GM11168 (cell line): ENCODE measurements around the gene IMPACT.

Experiments used
- in situ Hi-C: fragments of 300-500 bp; cut with MboI; formaldehyde crosslinking; loops from one replicate; pipeline ENCODE4 v1.12.0; 2022; ENCODE audit warnings: low sequenced_read_pairs; ENCODE audit not compliant: unreplicated experiment

The IMPACT gene

GRCh38 chr18:24420551-24420950 lies 5.9 kb upstream of the IMPACT start:
- in situ Hi-C loops, result no loop called here

GRCh38 chr18:24421831-24422230 lies 4.6 kb upstream of the IMPACT start:
- in situ Hi-C loops, result no loop called here

GRCh38 chr18:24426073-24426397 lies 435 bp upstream of the IMPACT start:
- in situ Hi-C loops, result no loop called here

- in situ Hi-C loops, result no loop called here
These were observed 1.0 kb downstream of the IMPACT start for GRCh38 chr18:24427484-24427883.

GRCh38 chr18:24428709-24429108 lies 2.2 kb downstream of the IMPACT start:
- in situ Hi-C loops, result no loop called here

GRCh38 chr18:24429188-24429587 lies 2.7 kb downstream of the IMPACT start:
- in situ Hi-C loops, result no loop called here

- in situ Hi-C loops, result no loop called here
These were observed 6.1 kb downstream of the IMPACT start for GRCh38 chr18:24432618-24433017.

- in situ Hi-C loops, result no loop called here
These were observed 10.5 kb downstream of the IMPACT start for GRCh38 chr18:24436939-24437338.

- in situ Hi-C loops, result no loop called here
These were observed 17.4 kb downstream of the IMPACT start for GRCh38 chr18:24443870-24444269.

- in situ Hi-C loops, result no loop called here
These were observed 20.0 kb downstream of the IMPACT start for GRCh38 chr18:24446453-24446852.

- in situ Hi-C loops, result no loop called here
These were observed 20.6 kb downstream of the IMPACT start for GRCh38 chr18:24446953-24447538.

- in situ Hi-C loops, result no loop called here
These were observed 21.5 kb downstream of the IMPACT start for GRCh38 chr18:24447961-24448360.

- in situ Hi-C loops, result no loop called here
These were observed 30.1 kb downstream of the IMPACT start for GRCh38 chr18:24456549-24456948.

- in situ Hi-C loops, result no loop called here
These were observed 33.3 kb downstream of the IMPACT start for GRCh38 chr18:24459772-24460171.

GRCh38 chr18:24460388-24460787 lies 33.9 kb downstream of the IMPACT start, which contains the start of gene HRH4:
HRH4 (plus strand) TSS chr18:24460637; CDS start chr18:24460729, 92 bp downstream.
- in situ Hi-C loops, result no loop called here

GRCh38 chr18:24461996-24462395 lies 35.5 kb downstream of the IMPACT start:
- in situ Hi-C loops, result no loop called here

- in situ Hi-C loops, result no loop called here
These were observed 36.6 kb downstream of the IMPACT start for GRCh38 chr18:24462838-24463775.

GRCh38 chr18:24465486-24465885 lies 39.0 kb downstream of the IMPACT start:
- in situ Hi-C loops, result no loop called here

- in situ Hi-C loops, result no loop called here
These were observed 40.3 kb downstream of the IMPACT start for GRCh38 chr18:24466771-24467170.

GRCh38 chr18:24470022-24470618 lies 43.6 kb downstream of the IMPACT start:
- in situ Hi-C loops, result loop anchor here (10.0 kb wide), 1 partner anchor 255 kb away; no protein-coding TSS in a partner anchor

- in situ Hi-C loops, result loop anchor here (10.0 kb wide), 1 partner anchor 254 kb away; no protein-coding TSS in a partner anchor
These were observed 44.3 kb downstream of the IMPACT start for GRCh38 chr18:24470805-24471204.
